H1 (cell line): ENCODE data around the gene DOCK6. TPM values are rescaled to one million over a fixed set of nuclear protein-coding genes. Genes with fewer than 3 reads are reported as not detected.

Experiments used
- CTCF ChIA-PET: fragments of 300-600 bp; sonication (Branson Sonifier 250); formaldehyde crosslinking; loops from one replicate; lab custom pipeline; 2021; ENCODE audit not compliant: partially characterized antibody; lab: Charles Lee
- POLR2A ChIA-PET: fragments of 300-600 bp; sonication (Branson Sonifier 250); formaldehyde crosslinking; loops from one replicate; lab custom pipeline; 2021; ENCODE audit warnings: inconsistent platforms; ENCODE audit not compliant: partially characterized antibody; lab: Charles Lee
- DNase-seq, 2 experiments: peaks; one replicate each; pipeline versions ENCODE4 v3.0.0 to v3.0.0-alpha.2; 2010 to 2022; ENCODE audit warnings: low spot score in 2 of 2, low read depth in 1 of 2, mixed read lengths in 1 of 2
- FAIRE-seq: peaks from 2 replicates; lab custom pipeline; 2011; peaks lifted over from hg19 to GRCh38; lab: Jason Lieb, UNC
- H2AFZ ChIP-seq: 2 replicates; pipeline ENCODE4 v1.8.1; 2012; ENCODE audit warnings: low read length, inconsistent platforms
- H2AK5ac ChIP-seq: 2 replicates; pipeline ENCODE4 v1.6.1; 2013; ENCODE audit warnings: low read depth, low read length
- H2BK120ac ChIP-seq: replicated peaks from 2 replicates; pipeline ENCODE3; 2013; ENCODE audit warnings: low read depth, low read length, inconsistent platforms
- H2BK12ac ChIP-seq: 2 replicates; pipeline ENCODE4 v1.6.1; 2013; ENCODE audit warnings: low read depth, low read length
- H2BK15ac ChIP-seq: 2 replicates; pipeline ENCODE4 v1.6.1; 2013; ENCODE audit warnings: low read length
- H2BK20ac ChIP-seq: 2 replicates; pipeline ENCODE4 v1.6.1; 2013; ENCODE audit warnings: low read length
- H2BK5ac ChIP-seq: 2 replicates; pipeline ENCODE4 v1.6.1; 2013; ENCODE audit warnings: low read depth, low read length
- H3K14ac ChIP-seq: 2 replicates; pipeline ENCODE4 v1.6.1; 2013; ENCODE audit warnings: inconsistent platforms; ENCODE audit not compliant: insufficient read length
- H3K18ac ChIP-seq: 2 replicates; pipeline ENCODE4 v1.6.1; 2013; ENCODE audit warnings: low read length; ENCODE audit errors: extremely low read depth
- H3K23ac ChIP-seq: 2 replicates; pipeline ENCODE4 v1.6.1; 2013; ENCODE audit warnings: inconsistent platforms; ENCODE audit not compliant: insufficient read length
- H3K23me2 ChIP-seq: 2 replicates; pipeline ENCODE4 v1.6.1; 2013; ENCODE audit warnings: low read depth, low read length
- H3K27ac ChIP-seq: 2 replicates; pipeline ENCODE4 v1.6.1; 2011; ENCODE audit warnings: low read depth, low read length, inconsistent platforms
- H3K27me3 ChIP-seq, 4 experiments: replicated peaks in 1 of 4; 1 replicate in 1 of 4; 2 replicates in 3 of 4; pipeline versions ENCODE4 v1.6.1 to v1.8.1; 2011 to 2013; ENCODE audit warnings: low read length in 3 of 4, mild to moderate bottlenecking in 3 of 4, inconsistent platforms in 2 of 4, mixed read lengths in 2 of 4, moderate library complexity in 1 of 4; ENCODE audit not compliant: control insufficient read depth in 3 of 4, insufficient read depth in 3 of 4; ENCODE audit errors: extremely low read depth in 1 of 4
- H3K36me3 ChIP-seq, 4 experiments: 2 replicates each; pipeline versions ENCODE4 v1.6.1 to v1.8.1; 2011 to 2013; ENCODE audit warnings: mild to moderate bottlenecking in 4 of 4, low read length in 3 of 4, moderate library complexity in 2 of 4, control low read depth in 1 of 4, inconsistent platforms in 1 of 4; ENCODE audit not compliant: insufficient read depth in 4 of 4, control insufficient read depth in 2 of 4
- H3K4ac ChIP-seq: replicated peaks from 2 replicates; pipeline ENCODE3; 2013; ENCODE audit warnings: low read length, low read depth, mixed read lengths, inconsistent platforms; ENCODE audit not compliant: insufficient read length
- H3K4me1 ChIP-seq, 4 experiments: replicated peaks in 1 of 4; 1 replicate in 1 of 4; 2 replicates in 3 of 4; pipeline versions ENCODE4 v1.6.1 to v1.8.1; 2011 to 2013; ENCODE audit warnings: low read length in 3 of 4, inconsistent platforms in 2 of 4, mixed read lengths in 1 of 4; ENCODE audit not compliant: insufficient read depth in 4 of 4, control insufficient read depth in 3 of 4
- H3K4me2 ChIP-seq, 2 experiments: 2 replicates each; pipeline versions ENCODE4 v1.6.1 to v1.8.1; 2011 to 2013; ENCODE audit warnings: low read depth in 2 of 2, low read length in 2 of 2, control low read depth in 1 of 2, inconsistent platforms in 1 of 2, mild to moderate bottlenecking in 1 of 2; ENCODE audit not compliant: insufficient read depth in 1 of 2
- H3K4me3 ChIP-seq, 4 experiments: fragments of 200-600, 300-600 bp in 1 of 4; sonication (generic), shearing (Covaris generic), sonication (Bioruptor Twin) in 1 of 4; 2 replicates each; pipeline versions ENCODE4 v1.5.1 to v1.8.1; 2011 to 2016; ENCODE audit warnings: low read length in 4 of 4, low read depth in 3 of 4, control low read depth in 2 of 4, inconsistent platforms in 2 of 4, mild to moderate bottlenecking in 2 of 4, mixed read lengths in 1 of 4, moderate library complexity in 1 of 4; ENCODE audit not compliant: insufficient read depth in 2 of 4; ENCODE audit errors: extremely low read depth in 1 of 4
- H3K56ac ChIP-seq: replicated peaks from 2 replicates; pipeline ENCODE3; 2013; ENCODE audit warnings: low read depth, mild to moderate bottlenecking, mixed read lengths, low read length, inconsistent platforms; ENCODE audit not compliant: insufficient read length
- H3K79me1 ChIP-seq: 2 replicates; pipeline ENCODE4 v1.6.1; 2013; ENCODE audit warnings: low read depth, low read length, control low read depth
- H3K79me2 ChIP-seq, 2 experiments: 2 replicates each; pipeline versions ENCODE4 v1.6.1 to v1.8.1; 2012 to 2013; ENCODE audit warnings: low read length in 2 of 2, mild to moderate bottlenecking in 2 of 2, inconsistent platforms in 1 of 2; ENCODE audit not compliant: insufficient read depth in 2 of 2, control insufficient read depth in 1 of 2
- H3K9ac ChIP-seq, 4 experiments: replicated peaks in 1 of 4; 1 replicate in 1 of 4; 2 replicates in 3 of 4; pipeline versions ENCODE4 v1.6.1 to v1.8.1; 2011 to 2013; ENCODE audit warnings: low read depth in 3 of 4, low read length in 3 of 4, control low read depth in 2 of 4, mild to moderate bottlenecking in 2 of 4, moderate library complexity in 2 of 4, inconsistent platforms in 1 of 4; ENCODE audit errors: extremely low read depth in 1 of 4
- H3K9me3 ChIP-seq, 2 experiments: 2 replicates each; pipeline versions ENCODE4 v1.6.1 to v1.8.1; 2012 to 2013; ENCODE audit warnings: mild to moderate bottlenecking in 2 of 2, moderate library complexity in 2 of 2, control low read depth in 1 of 2, inconsistent platforms in 1 of 2, low read depth in 1 of 2, low read length in 1 of 2, mixed read lengths in 1 of 2; ENCODE audit not compliant: insufficient read depth in 2 of 2
- H4K20me1 ChIP-seq, 2 experiments: replicated peaks in 1 of 2; 2 replicates each; pipeline versions ENCODE3 to v1.8.1; 2011 to 2013; ENCODE audit warnings: inconsistent platforms in 2 of 2, low read length in 2 of 2, mild to moderate bottlenecking in 1 of 2; ENCODE audit not compliant: insufficient read depth in 2 of 2, control insufficient read depth in 1 of 2
- H4K5ac ChIP-seq: 2 replicates; pipeline ENCODE4 v1.6.1; 2013; ENCODE audit warnings: low read length, low read depth, mixed read lengths, inconsistent platforms; ENCODE audit not compliant: insufficient read length
- H4K8ac ChIP-seq: 2 replicates; pipeline ENCODE4 v1.8.0; 2013; ENCODE audit warnings: mild to moderate bottlenecking, moderate library complexity, low read length, inconsistent platforms; ENCODE audit not compliant: insufficient read depth; ENCODE audit errors: extremely low read depth
- H4K91ac ChIP-seq: replicated peaks from 2 replicates; pipeline ENCODE3; 2013; ENCODE audit warnings: low read length, mixed read lengths, inconsistent platforms; ENCODE audit not compliant: insufficient read length
- ATF2 ChIP-seq: IDR thresholded peaks from 2 replicates; pipeline ENCODE4 v1.6.1; 2012; ENCODE audit warnings: low read length, inconsistent platforms
- GTF2F1 ChIP-seq: IDR thresholded peaks from 2 replicates; pipeline ENCODE4 v1.6.1; 2012; ENCODE audit warnings: low read depth, low read length, improper control_type of control experiment, borderline replicate concordance
- RAD21 ChIP-seq, 2 experiments: IDR thresholded peaks in 1 of 2; conservative IDR thresholded peaks in 1 of 2; 2 replicates each; pipeline ENCODE4 v1.6.1; 2011; ENCODE audit warnings: low read depth in 2 of 2, low read length in 2 of 2, improper control_type of control experiment in 1 of 2, inconsistent platforms in 1 of 2, mild to moderate bottlenecking in 1 of 2, moderate library complexity in 1 of 2
- USF2 ChIP-seq: IDR thresholded peaks from 2 replicates; pipeline ENCODE4 v1.6.1; 2011; ENCODE audit warnings: low read length, improper control_type of control experiment
- WGBS, 2 experiments: shearing (Covaris generic) in 1 of 2; methylation state at CpG; one replicate each; pipeline versions ENCODE4 v1.1.6 to v1.1.7; 2013 to 2015; ENCODE audit warnings: low lambda C conversion rate in 2 of 2, mixed read lengths in 2 of 2, inconsistent platforms in 1 of 2, low coverage in 1 of 2, missing lambda C conversion rate in 1 of 2; ENCODE audit not compliant: insufficient replicate concordance in 2 of 2, insufficient coverage in 1 of 2, insufficient read length in 1 of 2; ENCODE audit errors: extremely low coverage in 1 of 2, missing lambda C conversion rate in 1 of 2; 5-methylcytosine and 5-hydroxymethylcytosine counted together
- polyA plus RNA-seq, 7 experiments: library from polyadenylated mRNA; depleted of rRNA in 3 of 7; stranded (reverse) in 5 of 7; unstranded in 2 of 7; fragments of >200 nt in 5 of 7; fragments of 200-250 nt in 2 of 7; gene quantifications; 1 replicate in 5 of 7; 2 replicates in 1 of 7; 4 replicates in 1 of 7; pipeline versions ENCODE4 v1.2.1 to v1.2.3, GENCODE V29; 2011 to 2013; ENCODE audit warnings: missing spikeins in 2 of 7, mixed read lengths in 2 of 7
- total RNA-seq: library from RNA; stranded (reverse); fragmentation: NEBNext Ultra II Directional; extraction: Animal tissue kit (Norgen Biotek cat#: 25700); gene quantifications from 2 replicates; pipeline ENCODE4 v1.2.1, GENCODE V29; 2021

DOCK6 gene
- total and polyA plus RNA-seq, 2 of the 8 experiments (the other 6 are each of a cell fraction or from before 2014, with no cell fraction given): 25.5 to 54.7 TPM

- no peak overlapping the region for H3K14ac ChIP-seq
- H3K79me1 ChIP-seq: no peaks in the 10 kb centered on the region; the same call in 1 of the 2 replicates
- H3K23ac ChIP-seq: no peak overlapping the region
- H3K9me3 ChIP-seq: no peaks in the 10 kb centered on the region
- no peaks in the 10 kb centered on the region for H4K20me1 ChIP-seq
- H3K36me3 ChIP-seq: peaks cover 0 to 10% (median 2%) of the 10 kb centered on the region in 4 experiments; a peak in 3 of 8 replicates
- H2BK5ac ChIP-seq: peak overlapping the region; percentile 40; the same call in 1 of the 2 replicates
- no peak overlapping the region for H3K4me2 ChIP-seq
- H3K27ac ChIP-seq: no peak overlapping the region
- peak overlapping the region; percentile 68; the same call in 1 of the 2 replicates for H2BK12ac ChIP-seq
- no peak for FAIRE-seq
- no peak overlapping the region for H3K9ac ChIP-seq
- DNase-seq: no peak
- no peak overlapping the region for H2AFZ ChIP-seq
- TF ChIP-seq USF2 (0 out of 2 replicates have a peak, but pooled peaks have one; percentile 21), RAD21 (IDR thresholded peaks at IDR 0.05 in 1 of 2, conservative IDR thresholded peaks at IDR 0.05 in 1 of 2; ENCODE audit: low read depth in 2 of 2, low read length in 2 of 2) (no peak), ATF2 (no peak), GTF2F1 (no peak)
- H3K56ac ChIP-seq: no peak overlapping the region
- no peak overlapping the region for H2BK120ac ChIP-seq
- 0 out of 2 replicates have a peak overlapping the region, but pooled peaks have one; percentile 53 for H2BK15ac ChIP-seq
- WGBS, 2 experiments: 84% methylated on average over 7 of the region's 7 CpGs; no CpG with 5 or more reads in 1 of the 2 experiments
- H3K4me1 ChIP-seq: peaks cover 0 to 3% (median 2%) of the 10 kb centered on the region in 4 experiments; a peak in 4 of 7 replicates
- H3K23me2 ChIP-seq: peaks cover 6% of the 10 kb centered on the region; the same call in 1 of the 2 replicates
- no peak overlapping the region for H3K18ac ChIP-seq
- H4K91ac ChIP-seq: no peak overlapping the region
- no peak overlapping the region for H3K4ac ChIP-seq
- no peak overlapping the region; the same call in 1 of the 2 replicates for H2AK5ac ChIP-seq
- H3K27me3 ChIP-seq: no peaks in the 10 kb centered on the region
- no peaks in the 10 kb centered on the region for H3K79me2 ChIP-seq
- H3K4me3 ChIP-seq: no peak overlapping the region
- 0 out of 2 replicates have a peak overlapping the region, but pooled peaks have one; percentile 48 for H2BK20ac ChIP-seq
- H4K5ac ChIP-seq: no peak overlapping the region
- ChIA-PET CTCF (interaction anchor here (0.7 to 1.7 kb wide), 4 partner anchors 11 to 95 kb away, joined by 3 to 6 read pairs (median 4); no protein-coding TSS in a partner anchor), POLR2A (interaction anchor here (0.9 to 2.0 kb wide), 3 partner anchors 9 to 43 kb away, joined by 3 to 4 read pairs (median 4); partner anchors contain the start of gene SPC24)
- H4K8ac ChIP-seq: no peak overlapping the region
These were observed 63.4 kb downstream of the DOCK6 start for GRCh38 chr19:11198769-11199424.
